Natural killer cell (primary cell): ENCODE data around the gene ELP5. TPM values are rescaled to one million over a fixed set of nuclear protein-coding genes. Genes with fewer than 3 reads are reported as not detected.

Source experiments
- ATAC-seq, 3 donors: fragments of 150-1000 bp in 2 of 3; fragments of 200-7000 bp in 1 of 3; cut with Tn5 transposase; 1 replicate in 1 of 3; 2 replicates in 2 of 3; pipeline ENCODE4 v1.10.0; 2021; ENCODE audit warnings: mild to moderate bottlenecking in 2 of 3, moderate library complexity in 2 of 3
- DNase-seq, 2 donors: peaks; one replicate each; pipeline versions ENCODE4 v3.0.0 to v3.0.0-alpha.2; 2013 to 2021; ENCODE audit warnings: mixed read lengths in 1 of 2
- H3K27ac ChIP-seq: one replicate; pipeline ENCODE4 v1.5.1; 2013; ENCODE audit warnings: mild to moderate bottlenecking, low read length
- H3K27me3 ChIP-seq: one replicate; pipeline ENCODE4 v1.6.1; 2013; ENCODE audit warnings: low read length; ENCODE audit not compliant: control insufficient read depth, insufficient read depth
- H3K36me3 ChIP-seq: one replicate; pipeline ENCODE4 v1.6.1; 2013; ENCODE audit warnings: low read length; ENCODE audit not compliant: control insufficient read depth, insufficient read depth
- H3K4me1 ChIP-seq: one replicate; pipeline ENCODE4 v1.6.1; 2013; ENCODE audit warnings: low read length; ENCODE audit not compliant: control insufficient read depth, insufficient read depth
- H3K4me3 ChIP-seq: one replicate; pipeline ENCODE4 v1.5.1; 2013; ENCODE audit warnings: low read length
- H3K9me3 ChIP-seq: one replicate; pipeline ENCODE4 v1.6.1; 2013; ENCODE audit warnings: low read length; ENCODE audit not compliant: control insufficient read depth, insufficient read depth
- H3K27ac Mint-ChIP-seq, 2 donors: one replicate each; pipeline ENCODE4 v1.8.0; 2022; ENCODE audit warnings: mild to moderate bottlenecking in 2 of 2, mixed read lengths in 2 of 2, moderate library complexity in 1 of 2
- H3K27me3 Mint-ChIP-seq, 2 donors: one replicate each; pipeline ENCODE4 v1.8.0; 2022; ENCODE audit warnings: low read depth in 2 of 2, mixed read lengths in 2 of 2
- H3K36me3 Mint-ChIP-seq: one replicate; pipeline ENCODE4 v1.8.0; 2022; ENCODE audit warnings: mixed read lengths
- H3K4me1 Mint-ChIP-seq, 2 donors: one replicate each; pipeline ENCODE4 v1.8.0; 2022; ENCODE audit warnings: mixed read lengths in 2 of 2
- H3K4me3 Mint-ChIP-seq: one replicate; pipeline ENCODE4 v1.8.0; 2022; ENCODE audit warnings: mild to moderate bottlenecking, moderate library complexity, mixed read lengths
- H3K9me3 Mint-ChIP-seq, 2 donors: one replicate each; pipeline ENCODE4 v1.8.0; 2022; ENCODE audit warnings: mixed read lengths in 2 of 2
- CTCF ChIP-seq: fragments of 200-600 bp; IDR thresholded peaks from one replicate; pipeline ENCODE4 v1.8.0; 2022; ENCODE audit warnings: antibody characterized with exemption
- WGBS: methylation state at CpG from one replicate; pipeline ENCODE4 v1.1.7; 2013; ENCODE audit warnings: missing lambda C conversion rate; ENCODE audit not compliant: insufficient coverage; 5-methylcytosine and 5-hydroxymethylcytosine counted together
- intact Hi-C: fragments of 100-400 bp; cut with micrococcal nuclease; formaldehyde crosslinking; loops from one replicate; pipeline ENCODE4 v1.14.2; 2022
- total RNA-seq, 4 donors: library from RNA; stranded (reverse); fragments of 120-200 nt in 1 of 4; gene quantifications; one replicate each; pipeline versions ENCODE4 v1.2.3 to v1.2.4, GENCODE V29; 2013 to 2022

Gene ELP5
- total RNA-seq, 3 donors from 2014 or later (not counting 1 experiment from before 2014, with no cell fraction given), result 30.1 to 38.5 (median 30.3) TPM

- Mint-ChIP-seq H3K4me3 (peak overlapping the region; percentile 93), H3K27me3 (no peaks in the 10 kb centered on the region), H3K4me1 (peaks cover 27 to 34% of the 10 kb centered on the region in 2 donors), H3K36me3 (no peaks in the 10 kb centered on the region), H3K27ac (peak overlapping the region; percentile 93 to 95), H3K9me3 (no peaks in the 10 kb centered on the region)
- intact Hi-C loops, result loop anchor here (1.0 to 2.0 kb wide), 3 partner anchors 9 to 102 kb away; partner anchors contain the start of genes EIF5A and ELP5
- Histone ChIP-seq H3K27me3 (no peaks in the 10 kb centered on the region), H3K27ac (peak overlapping the region; percentile 96), H3K36me3 (no peaks in the 10 kb centered on the region), H3K4me1 (peaks cover 24% of the 10 kb centered on the region), H3K9me3 (no peaks in the 10 kb centered on the region), H3K4me3 (peak overlapping the region; percentile 57)
- 0% methylated on average over 34 of the region's 34 CpGs for WGBS
- DNase-seq, result peak; percentile 93 to 99
- ATAC-seq, result peak; percentile 79 to 91 (median 80)
- TF ChIP-seq CTCF, result no peak
Measured at GRCh38 chr17:7204828-7205461, 47.1 kb upstream of the ELP5 start.

GRCh38 chr17:7205561-7205960 lies 46.5 kb upstream of the ELP5 start:
- Histone ChIP-seq H3K27me3 (no peaks in the 10 kb centered on the region), H3K27ac (peak overlapping the region; percentile 96), H3K9me3 (no peaks in the 10 kb centered on the region), H3K36me3 (no peaks in the 10 kb centered on the region), H3K4me1 (peaks cover 24% of the 10 kb centered on the region), H3K4me3 (peak overlapping the region; percentile 57)
- ATAC-seq (no peak), DNase-seq (no peak)
- no peaks in the 10 kb centered on the region for H3K36me3 Mint-ChIP-seq
- intact Hi-C loops, result loop anchor here (1.0 to 2.0 kb wide), 3 partner anchors 9 to 102 kb away; partner anchors contain the start of genes EIF5A and ELP5
- H3K27ac Mint-ChIP-seq, result peak overlapping the region; percentile 93 to 95
- peak overlapping the region; percentile 93 for H3K4me3 Mint-ChIP-seq
- peaks cover 27 to 34% of the 10 kb centered on the region in 2 donors for H3K4me1 Mint-ChIP-seq
- WGBS, result 84% methylated on average over 13 of the region's 15 CpGs
- no peak for TF ChIP-seq CTCF
- H3K9me3 Mint-ChIP-seq, result no peaks in the 10 kb centered on the region
- H3K27me3 Mint-ChIP-seq, result peaks cover 0 to 2% of the 10 kb centered on the region in 2 donors

- no peaks in the 10 kb centered on the region for H3K9me3 Mint-ChIP-seq
- no peak for TF ChIP-seq CTCF
- H3K27me3 ChIP-seq, result no peaks in the 10 kb centered on the region
- H3K27ac Mint-ChIP-seq, result peak overlapping the region; percentile 93 to 95
- DNase-seq (no peak), ATAC-seq (no peak)
- H3K27me3 Mint-ChIP-seq, result peaks cover 2 to 4% of the 10 kb centered on the region in 2 donors
- no peaks in the 10 kb centered on the region for H3K36me3 ChIP-seq
- WGBS, result 94% methylated on average over 21 of the region's 24 CpGs
- no peak overlapping the region for H3K4me3 ChIP-seq
- peak overlapping the region; percentile 50 for H3K4me3 Mint-ChIP-seq
- H3K4me1 ChIP-seq, result peaks cover 24% of the 10 kb centered on the region
- H3K27ac ChIP-seq, result no peak overlapping the region
- intact Hi-C loops, result no loop called here
- no peaks in the 10 kb centered on the region for H3K9me3 ChIP-seq
- no peaks in the 10 kb centered on the region for H3K36me3 Mint-ChIP-seq
- peaks cover 27 to 34% of the 10 kb centered on the region in 2 donors for H3K4me1 Mint-ChIP-seq
Measured at GRCh38 chr17:7207120-7208001, 44.7 kb upstream of the ELP5 start.
